Measurements from ENCODE around the gene DNAH8.

The DNAH8 gene

GRCh38 chr6:38943964-38944363, 228.9 kb downstream of the DNAH8 start:
- no peak overlapping the region for H3K4me3 ChIP-seq (ENCODE audit: insufficient read depth, low read length, poor library complexity, severe bottlenecking)
- no peaks in the 10 kb centered on the region for H3K36me3 ChIP-seq (ENCODE audit: low read length)
- H2AFZ ChIP-seq (ENCODE audit: low read depth, low read length, severe bottlenecking) = no peak overlapping the region
- no peak for TF ChIP-seq EZH2phosphoT487 (conservative IDR thresholded peaks at IDR 0.05; ENCODE audit: low read length)
- TF ChIP-seq, protein P1, sequence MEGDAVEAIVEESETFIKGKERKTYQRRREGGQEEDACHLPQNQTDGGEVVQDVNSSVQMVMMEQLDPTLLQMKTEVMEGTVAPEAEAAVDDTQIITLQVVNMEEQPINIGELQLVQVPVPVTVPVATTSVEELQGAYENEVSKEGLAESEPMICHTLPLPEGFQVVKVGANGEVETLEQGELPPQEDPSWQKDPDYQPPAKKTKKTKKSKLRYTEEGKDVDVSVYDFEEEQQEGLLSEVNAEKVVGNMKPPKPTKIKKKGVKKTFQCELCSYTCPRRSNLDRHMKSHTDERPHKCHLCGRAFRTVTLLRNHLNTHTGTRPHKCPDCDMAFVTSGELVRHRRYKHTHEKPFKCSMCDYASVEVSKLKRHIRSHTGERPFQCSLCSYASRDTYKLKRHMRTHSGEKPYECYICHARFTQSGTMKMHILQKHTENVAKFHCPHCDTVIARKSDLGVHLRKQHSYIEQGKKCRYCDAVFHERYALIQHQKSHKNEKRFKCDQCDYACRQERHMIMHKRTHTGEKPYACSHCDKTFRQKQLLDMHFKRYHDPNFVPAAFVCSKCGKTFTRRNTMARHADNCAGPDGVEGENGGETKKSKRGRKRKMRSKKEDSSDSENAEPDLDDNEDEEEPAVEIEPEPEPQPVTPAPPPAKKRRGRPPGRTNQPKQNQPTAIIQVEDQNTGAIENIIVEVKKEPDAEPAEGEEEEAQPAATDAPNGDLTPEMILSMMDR (IDR thresholded peaks at IDR 0.05; ENCODE audit: insufficient read depth, low read length, poor library complexity, severe bottlenecking) = peak; percentile 21
- H3K27ac ChIP-seq (ENCODE audit: low read depth, low read length) = no peak overlapping the region
- no peak overlapping the region for H3K9ac ChIP-seq (ENCODE audit: low read length)
- H3F3A ChIP-seq (ENCODE audit: insufficient read depth) = no peaks in the 10 kb centered on the region
- H3K79me2 ChIP-seq (ENCODE audit: insufficient read depth, low read length) = no peaks in the 10 kb centered on the region
- H3K4me2 ChIP-seq (ENCODE audit: low read depth, low read length, poor library complexity, severe bottlenecking) = no peak overlapping the region
- no peaks in the 10 kb centered on the region for H3K27me3 ChIP-seq (ENCODE audit: low read length)
- no peaks in the 10 kb centered on the region for H4K20me1 ChIP-seq (ENCODE audit: low read depth, low read length)
- no peaks in the 10 kb centered on the region for H3K9me3 ChIP-seq (ENCODE audit: insufficient read depth, low read length)
- no peaks in the 10 kb centered on the region for H3K9me2 ChIP-seq (replicated peaks; ENCODE audit: insufficient read depth, low read length)

- Histone ChIP-seq H2AFZ (ENCODE audit: low read depth, low read length, severe bottlenecking) (no peak overlapping the region), H4K20me1 (ENCODE audit: low read depth, low read length) (no peaks in the 10 kb centered on the region), H3F3A (ENCODE audit: insufficient read depth) (no peaks in the 10 kb centered on the region), H3K27me3 (ENCODE audit: low read length) (no peaks in the 10 kb centered on the region), H3K79me2 (ENCODE audit: insufficient read depth, low read length) (no peaks in the 10 kb centered on the region), H3K9ac (ENCODE audit: low read length) (no peak overlapping the region), H3K9me3 (ENCODE audit: insufficient read depth, low read length) (no peaks in the 10 kb centered on the region), H3K9me2 (replicated peaks; ENCODE audit: insufficient read depth, low read length) (no peaks in the 10 kb centered on the region), H3K36me3 (ENCODE audit: low read length) (no peaks in the 10 kb centered on the region), H3K4me3 (ENCODE audit: insufficient read depth, low read length, poor library complexity, severe bottlenecking) (no peak overlapping the region), H3K4me2 (ENCODE audit: low read depth, low read length, poor library complexity, severe bottlenecking) (no peak overlapping the region), H3K27ac (ENCODE audit: low read depth, low read length) (no peak overlapping the region)
- TF ChIP-seq, protein P1 (IDR thresholded peaks at IDR 0.05; ENCODE audit: insufficient read depth, low read length, poor library complexity, severe bottlenecking) = no peak
- no peak for TF ChIP-seq EZH2phosphoT487 (conservative IDR thresholded peaks at IDR 0.05; ENCODE audit: low read length)
These were observed 229.7 kb downstream of the DNAH8 start for GRCh38 chr6:38944655-38945279.

DNA sequence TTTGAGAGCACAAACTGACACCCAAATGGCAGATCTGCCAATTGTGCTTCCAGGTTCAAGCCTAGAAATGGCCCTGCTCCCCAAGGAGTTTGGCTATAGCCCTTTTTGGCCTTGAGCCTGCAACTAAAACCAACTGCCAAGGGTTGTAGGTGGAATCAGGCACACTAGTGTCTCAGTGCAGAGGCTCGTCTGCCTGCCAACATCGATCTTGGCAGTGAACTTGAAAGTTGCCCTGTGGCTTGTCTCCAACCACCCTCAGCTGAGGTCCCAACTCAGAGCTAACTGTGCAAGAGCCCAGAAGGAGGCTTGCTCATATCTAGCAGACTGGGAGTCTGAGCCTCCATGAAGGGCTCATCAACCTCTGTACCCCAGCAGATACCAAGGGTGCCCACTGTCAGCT, 240.8 kb downstream of the DNAH8 start:
- Histone ChIP-seq H3K36me3 (ENCODE audit: low read length) (no peaks in the 10 kb centered on the region), H3K4me3 (ENCODE audit: insufficient read depth, low read length, poor library complexity, severe bottlenecking) (no peak overlapping the region), H3K27me3 (ENCODE audit: low read length) (peaks cover 1% of the 10 kb centered on the region; the same call in 1 of the 2 replicates), H3K9me2 (replicated peaks; ENCODE audit: insufficient read depth, low read length) (no peaks in the 10 kb centered on the region), H4K20me1 (ENCODE audit: low read depth, low read length) (no peaks in the 10 kb centered on the region), H3K4me2 (ENCODE audit: low read depth, low read length, poor library complexity, severe bottlenecking) (no peak overlapping the region), H3K79me2 (ENCODE audit: insufficient read depth, low read length) (no peaks in the 10 kb centered on the region), H3K27ac (ENCODE audit: low read depth, low read length) (no peak overlapping the region), H3F3A (ENCODE audit: insufficient read depth) (no peaks in the 10 kb centered on the region), H3K9me3 (ENCODE audit: insufficient read depth, low read length) (0 out of 2 replicates have a peak, but pooled peaks cover 3% of the 10 kb centered on the region), H3K9ac (ENCODE audit: low read length) (no peak overlapping the region), H2AFZ (ENCODE audit: low read depth, low read length, severe bottlenecking) (no peak overlapping the region)
- TF ChIP-seq, protein P1 (IDR thresholded peaks at IDR 0.05; ENCODE audit: insufficient read depth, low read length, poor library complexity, severe bottlenecking) = no peak
- TF ChIP-seq EZH2phosphoT487 (conservative IDR thresholded peaks at IDR 0.05; ENCODE audit: low read length) = no peak

Data from SU-DHL-6 (cell line).